GM21619 (cell line): ENCODE results near the gene NAT9.

Experiments
- ATAC-seq: cut with Tn5 transposase; IDR thresholded peaks from one replicate; pipeline ENCODE4 v1.9.1; 2021; ENCODE audit not compliant: unreplicated experiment

The NAT9 gene

DNA sequence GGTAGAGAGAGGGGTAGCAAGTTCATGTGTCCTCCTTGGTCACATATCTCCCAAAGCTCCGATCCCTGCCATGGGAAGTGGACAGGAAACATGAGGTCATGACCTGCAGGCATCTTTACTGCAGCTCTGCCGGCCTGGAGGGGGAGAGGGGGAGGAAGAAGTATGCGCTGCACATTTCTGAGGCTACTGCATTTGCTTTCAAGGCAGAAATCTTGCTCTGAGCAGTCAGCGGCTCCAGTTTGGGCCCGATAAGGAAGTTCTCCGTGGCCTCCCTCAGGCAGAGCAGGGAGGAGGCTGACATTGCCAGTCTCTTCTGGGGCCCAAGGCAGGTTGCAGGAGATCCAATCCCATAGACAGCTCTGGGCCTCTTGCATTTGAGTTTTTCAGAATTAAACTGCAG, 29.2 kb downstream of the NAT9 start:
- ATAC-seq: no peak

DNA sequence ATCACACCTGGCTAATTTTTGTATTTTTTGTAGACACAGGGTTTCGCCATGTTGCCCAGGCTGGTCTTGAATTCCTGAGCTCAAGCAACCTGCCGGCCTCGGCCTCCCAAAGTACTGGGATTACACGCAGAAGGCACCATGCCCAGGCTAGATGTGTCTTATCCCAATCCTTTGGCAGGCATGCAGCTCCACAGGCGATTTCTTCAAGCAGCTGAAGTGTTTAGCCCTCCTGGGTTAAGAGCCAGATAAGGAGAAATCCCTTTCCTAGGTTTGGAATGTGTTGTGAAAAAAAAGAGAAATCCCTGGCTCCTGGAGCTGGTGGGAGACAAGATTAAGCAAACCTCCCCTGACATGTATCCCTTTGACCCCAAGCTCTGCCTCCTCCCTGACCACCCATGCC, 29.8 kb downstream of the NAT9 start:
- no peak for ATAC-seq

DNA sequence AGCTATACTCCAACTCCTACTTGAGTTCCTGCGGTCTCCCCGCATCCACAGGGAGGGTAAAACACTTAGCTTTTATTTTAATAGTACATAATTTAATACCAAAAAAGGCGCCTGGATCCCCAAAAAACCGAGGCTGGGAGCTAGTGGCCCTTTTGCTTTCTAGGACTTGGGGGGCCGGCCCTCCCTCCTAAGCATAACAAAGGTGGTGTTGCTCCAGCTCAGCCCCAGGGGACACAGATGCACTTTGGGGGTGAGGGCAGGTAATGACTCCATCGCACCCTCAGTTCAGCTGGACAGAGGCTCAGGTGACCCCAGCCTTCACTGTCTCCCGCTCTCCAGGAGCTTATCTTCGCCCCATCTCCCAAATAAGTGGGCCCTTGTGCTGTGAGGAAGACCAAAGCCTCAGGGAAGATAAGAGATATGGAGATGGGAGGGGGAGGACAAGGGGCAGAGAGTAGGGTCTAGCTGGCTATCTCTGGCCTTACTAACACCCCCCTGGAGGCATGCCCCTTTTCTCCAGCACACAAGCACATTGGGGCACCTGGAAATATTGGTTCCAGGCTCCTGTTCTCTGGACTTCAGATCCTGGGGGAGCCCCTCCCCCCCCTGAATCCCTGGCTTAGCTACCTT, 30.5 kb downstream of the NAT9 start:
- no peak for ATAC-seq

DNA sequence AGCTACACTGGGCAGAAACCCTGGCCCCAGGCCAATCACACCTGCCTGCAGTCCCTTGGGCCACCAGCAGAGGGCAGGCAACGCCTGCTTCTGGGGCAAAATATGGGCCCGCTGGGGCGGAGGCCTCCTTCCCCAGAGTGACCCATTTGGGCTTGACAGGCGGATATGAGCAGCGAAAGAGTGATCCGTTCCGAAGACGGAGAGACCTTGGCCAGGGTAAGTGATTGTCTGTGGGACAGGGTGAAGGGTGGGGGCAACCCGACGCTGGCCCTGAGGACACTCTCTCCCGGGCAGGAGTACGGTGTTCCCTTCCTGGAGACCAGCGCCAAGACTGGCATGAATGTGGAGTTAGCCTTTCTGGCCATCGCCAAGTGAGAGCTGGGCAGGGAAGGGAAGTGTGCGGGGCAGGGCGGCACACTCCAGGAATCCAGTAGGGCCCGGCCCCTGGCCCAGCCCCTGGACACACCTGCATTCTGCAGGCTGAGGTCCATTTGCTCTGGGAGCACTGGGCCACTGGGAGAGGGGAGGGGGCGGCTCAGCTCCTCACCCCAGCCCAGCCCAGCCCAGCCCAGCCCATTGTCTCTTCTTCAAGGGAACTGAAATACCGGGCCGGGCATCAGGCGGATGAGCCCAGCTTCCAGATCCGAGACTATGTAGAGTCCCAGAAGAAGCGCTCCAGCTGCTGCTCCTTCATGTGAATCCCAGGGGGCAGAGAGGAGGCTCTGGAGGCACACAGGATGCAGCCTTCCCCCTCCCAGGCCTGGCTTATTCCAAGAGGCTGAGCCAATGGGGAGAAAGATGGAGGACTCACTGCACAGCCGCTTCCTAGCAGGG, 31.2 kb downstream of the NAT9 start:
- ATAC-seq: no peak

DNA sequence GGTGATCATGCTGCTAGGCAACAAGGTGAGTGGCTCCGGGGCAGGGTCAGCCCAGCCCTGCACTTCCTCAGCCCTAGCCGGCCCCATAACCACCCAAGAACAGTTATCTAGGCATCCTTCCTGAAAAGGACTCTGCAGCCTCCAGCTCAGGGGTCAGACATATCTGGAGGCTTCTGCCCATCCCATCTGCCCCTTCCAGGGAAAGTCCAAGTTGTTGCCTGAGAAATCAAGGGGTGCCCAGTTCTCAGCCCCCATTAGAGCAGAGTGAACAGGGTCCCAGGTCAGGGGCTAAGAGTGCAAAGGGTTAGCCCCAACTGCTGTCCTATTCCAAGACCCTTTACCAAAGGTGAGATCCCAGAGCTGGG, 31.8 kb downstream of the NAT9 start:
- no peak for ATAC-seq

DNA sequence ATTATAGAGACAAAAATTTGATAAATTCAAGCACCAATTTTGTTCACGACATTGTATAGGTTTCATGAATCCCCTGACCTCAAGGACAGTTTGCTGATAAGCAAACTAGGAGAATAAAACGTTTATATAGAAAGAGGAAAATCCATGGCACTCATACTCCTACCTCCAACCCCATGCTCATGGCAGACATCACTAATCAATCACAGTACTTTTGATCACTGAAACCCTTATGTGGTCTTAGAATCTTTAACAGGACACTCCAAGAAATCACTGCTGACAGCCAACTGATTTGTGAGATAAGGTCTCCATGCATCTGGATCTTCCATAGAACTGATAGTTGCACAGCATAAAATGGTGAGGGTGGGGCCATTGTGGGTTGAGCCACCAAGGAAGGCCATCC, 32.4 kb downstream of the NAT9 start:
- no peak for ATAC-seq

DNA sequence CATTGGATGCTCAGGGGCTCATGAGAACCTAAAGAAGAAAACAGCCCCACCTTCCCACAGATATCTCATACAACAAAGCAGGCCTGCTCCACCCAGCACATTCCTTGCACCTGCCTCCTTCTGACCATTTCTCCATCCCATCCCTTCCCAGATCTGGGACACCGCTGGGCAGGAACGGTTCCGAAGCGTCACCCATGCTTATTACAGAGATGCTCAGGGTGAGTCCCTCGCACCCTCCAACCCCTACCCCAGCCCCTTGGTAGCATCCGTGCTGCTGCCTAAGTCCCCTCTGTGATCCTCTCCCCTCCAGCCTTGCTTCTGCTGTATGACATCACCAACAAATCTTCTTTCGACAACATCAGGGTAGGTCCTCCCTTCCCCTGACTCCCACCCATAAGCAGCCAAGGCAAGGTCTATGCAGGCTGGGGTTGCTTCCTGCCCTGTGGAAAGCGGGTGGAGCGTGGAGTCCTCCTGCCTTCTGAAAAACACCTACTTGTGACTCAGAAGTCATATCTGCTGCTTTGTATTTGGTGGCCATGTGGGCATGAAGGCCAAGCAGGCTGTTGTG, 33.1 kb downstream of the NAT9 start:
- ATAC-seq: no peak

DNA sequence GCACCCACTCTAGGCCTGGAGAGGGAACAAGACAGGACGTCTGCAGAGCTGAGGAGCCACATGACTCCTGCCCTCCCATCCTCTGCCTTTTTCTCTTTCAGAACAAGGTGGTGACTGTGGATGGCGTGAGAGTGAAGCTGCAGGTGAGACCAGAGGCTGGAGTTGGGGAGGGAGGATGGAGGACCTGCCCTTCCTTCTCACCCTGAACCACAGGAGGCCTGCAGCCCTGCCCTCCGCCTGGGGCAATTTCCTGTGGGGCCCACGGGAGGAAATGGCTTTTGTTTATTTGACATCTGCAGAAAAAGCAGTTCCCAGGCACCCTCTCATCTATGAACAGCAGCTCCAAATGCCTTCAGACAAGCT, 34.0 kb downstream of the NAT9 start:
- ATAC-seq: peak; percentile 40

DNA sequence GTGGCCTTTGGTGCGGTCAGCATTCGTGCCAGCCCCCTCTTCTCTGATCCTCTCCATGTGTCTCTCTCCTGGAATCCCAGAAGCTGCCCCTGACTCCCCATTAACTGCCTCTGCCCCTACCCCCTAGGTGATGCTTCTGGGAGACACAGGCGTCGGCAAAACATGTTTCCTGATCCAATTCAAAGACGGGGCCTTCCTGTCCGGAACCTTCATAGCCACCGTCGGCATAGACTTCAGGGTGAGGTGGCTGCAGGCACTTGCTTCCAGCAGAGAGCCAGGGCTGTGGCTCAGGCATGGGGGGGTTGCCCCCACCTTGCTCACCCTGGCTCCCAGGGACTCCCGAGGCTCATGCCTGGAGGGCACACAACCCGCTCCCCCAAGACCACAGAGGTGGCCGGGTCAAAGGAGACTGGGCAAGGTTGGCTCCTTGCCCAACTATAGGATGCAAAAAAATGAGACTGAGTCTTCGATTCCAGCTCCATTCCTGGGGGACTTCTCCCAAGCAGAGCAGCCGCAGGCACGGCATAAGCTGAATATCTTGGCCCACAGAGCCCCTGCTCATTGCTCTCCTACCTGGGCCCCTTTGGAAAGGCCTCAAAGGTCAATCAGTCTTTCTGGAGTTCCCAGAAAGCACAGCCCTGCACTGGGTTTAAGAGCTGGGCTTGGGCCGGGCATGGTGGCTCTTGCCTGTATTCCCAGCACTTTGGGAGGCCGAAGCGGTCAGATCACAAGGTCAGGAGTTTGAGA, 35.3 kb downstream of the NAT9 start:
- ATAC-seq: no peak

DNA sequence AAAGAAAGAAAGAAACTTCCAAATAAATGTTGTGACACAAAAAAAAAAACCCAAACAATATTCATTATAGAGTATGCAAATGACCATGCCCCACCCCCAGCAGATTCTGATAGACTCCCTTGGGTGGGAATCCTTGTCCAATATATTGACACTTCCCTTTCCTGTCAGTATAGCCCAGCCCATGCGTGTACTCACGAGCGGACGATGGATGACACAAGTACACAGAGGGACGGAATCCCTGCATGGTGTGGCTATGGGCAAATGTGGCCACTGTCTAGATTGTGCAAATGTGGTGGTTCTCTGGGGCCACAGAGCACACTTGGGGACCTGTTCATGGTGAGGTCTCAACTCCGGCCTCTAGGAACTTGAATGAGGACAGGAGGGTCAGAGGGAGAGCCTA, 36.0 kb downstream of the NAT9 start:
- no peak for ATAC-seq

DNA sequence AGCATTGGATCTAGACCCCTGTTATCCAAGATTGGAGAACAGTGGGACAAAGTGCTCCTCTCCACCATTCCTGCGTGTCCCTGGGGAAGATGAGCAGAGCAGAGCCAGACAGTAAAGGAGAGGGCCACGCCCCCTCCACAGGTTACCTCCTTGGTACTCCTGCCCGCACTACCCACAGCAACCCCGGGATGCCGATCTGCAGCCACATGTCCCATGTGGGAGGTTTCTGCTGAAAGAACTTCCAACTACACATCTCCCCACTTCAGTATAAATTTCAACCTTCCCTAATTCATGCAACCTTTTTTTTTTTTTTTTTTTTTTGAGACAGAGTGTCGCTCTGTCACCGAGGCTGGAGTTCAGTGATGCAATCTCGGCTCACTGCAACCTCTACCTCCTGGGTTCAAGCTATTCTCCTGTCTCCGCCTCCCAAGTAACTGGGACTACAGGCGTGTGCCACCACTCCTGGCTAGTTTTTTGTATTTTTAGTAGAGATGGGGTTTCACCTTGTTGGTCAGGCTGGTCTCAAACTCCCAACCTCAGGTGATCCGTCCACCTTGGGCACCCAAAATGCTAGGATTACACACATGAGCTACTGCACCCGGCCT, 36.8 kb downstream of the NAT9 start:
- no peak for ATAC-seq

DNA sequence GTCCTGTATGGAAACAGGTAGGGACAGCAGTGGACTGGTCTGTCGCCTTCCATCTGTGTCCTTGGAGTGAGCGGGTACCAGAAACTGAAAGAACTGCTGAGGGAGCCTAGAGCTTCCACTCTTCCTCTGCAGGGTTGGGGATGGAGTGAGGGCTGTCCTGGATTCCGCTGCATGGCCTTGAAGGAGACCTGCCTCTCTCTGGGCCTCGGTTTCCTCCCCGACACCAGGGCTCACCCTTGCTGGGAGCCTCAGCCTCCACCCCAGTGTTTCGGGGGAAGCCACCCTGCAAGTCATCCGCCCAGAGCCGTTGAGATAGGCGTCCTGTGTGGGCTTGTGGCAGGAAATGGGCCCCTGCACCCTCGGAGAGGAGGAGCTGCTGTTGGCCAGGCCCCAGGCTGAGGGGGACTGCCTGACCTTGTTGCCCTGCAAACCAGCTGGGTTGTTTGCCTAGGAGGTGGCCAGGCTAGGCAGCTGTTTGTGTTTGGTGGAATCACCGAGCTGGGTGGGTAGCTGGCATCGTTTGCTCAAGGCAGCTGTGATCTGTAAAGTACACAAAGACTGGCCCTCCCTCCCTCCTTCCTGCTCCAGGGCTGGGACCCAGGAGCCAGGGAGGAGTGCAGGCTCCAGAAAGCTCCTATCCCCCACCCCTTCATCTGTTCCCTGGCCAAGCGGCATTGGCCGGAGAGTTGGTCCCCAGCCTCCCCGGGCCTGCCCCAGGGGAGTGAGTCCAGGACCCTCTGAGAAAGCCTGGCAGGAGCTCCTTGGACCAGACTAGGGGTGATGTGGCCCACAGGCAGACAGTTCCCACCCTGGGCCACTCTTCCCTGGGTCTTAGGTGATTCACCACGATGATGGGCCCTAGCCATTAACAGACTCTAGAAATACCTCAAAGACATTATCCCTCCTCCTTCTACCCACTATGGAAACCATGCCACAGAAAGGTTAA, 37.8 kb downstream of the NAT9 start:
- ATAC-seq: peak; percentile 51

DNA sequence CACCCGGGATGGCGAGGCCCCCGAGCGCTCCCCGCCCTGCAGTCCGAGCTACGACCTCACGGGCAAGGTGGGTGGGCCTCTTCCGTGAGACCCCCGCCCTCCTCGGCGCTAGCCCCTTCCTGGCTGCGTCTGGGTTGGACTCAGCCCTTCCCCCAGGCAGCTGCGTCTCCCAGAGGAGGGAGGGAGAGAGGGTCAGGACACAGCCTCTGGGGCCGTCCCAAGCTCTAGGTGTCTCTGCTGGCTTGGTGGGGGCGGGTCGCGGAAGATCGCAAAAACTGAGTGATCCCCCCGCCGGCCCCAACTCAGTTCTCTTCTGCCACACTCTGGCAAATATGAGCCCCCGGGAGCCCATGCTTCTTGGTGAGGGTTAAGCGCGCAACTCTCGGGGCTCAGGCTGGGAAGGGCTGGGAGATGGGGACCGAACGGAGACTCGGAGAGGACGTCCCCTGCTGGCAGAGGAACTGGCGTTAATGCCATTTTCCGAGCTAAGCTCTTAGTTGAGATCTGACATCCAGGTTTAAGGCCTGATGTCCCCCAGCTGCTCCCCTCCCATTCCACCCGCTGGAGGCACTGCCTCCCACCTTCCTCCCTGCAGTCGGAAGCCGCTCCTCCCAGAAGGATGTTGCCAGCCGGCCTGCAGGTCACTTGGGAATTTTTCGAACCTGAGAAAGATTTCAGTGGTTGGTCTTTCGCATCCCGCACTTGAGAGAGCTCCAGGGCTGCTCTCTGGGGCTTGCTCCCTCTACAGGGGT, 38.7 kb downstream of the NAT9 start:
- no peak for ATAC-seq

DNA sequence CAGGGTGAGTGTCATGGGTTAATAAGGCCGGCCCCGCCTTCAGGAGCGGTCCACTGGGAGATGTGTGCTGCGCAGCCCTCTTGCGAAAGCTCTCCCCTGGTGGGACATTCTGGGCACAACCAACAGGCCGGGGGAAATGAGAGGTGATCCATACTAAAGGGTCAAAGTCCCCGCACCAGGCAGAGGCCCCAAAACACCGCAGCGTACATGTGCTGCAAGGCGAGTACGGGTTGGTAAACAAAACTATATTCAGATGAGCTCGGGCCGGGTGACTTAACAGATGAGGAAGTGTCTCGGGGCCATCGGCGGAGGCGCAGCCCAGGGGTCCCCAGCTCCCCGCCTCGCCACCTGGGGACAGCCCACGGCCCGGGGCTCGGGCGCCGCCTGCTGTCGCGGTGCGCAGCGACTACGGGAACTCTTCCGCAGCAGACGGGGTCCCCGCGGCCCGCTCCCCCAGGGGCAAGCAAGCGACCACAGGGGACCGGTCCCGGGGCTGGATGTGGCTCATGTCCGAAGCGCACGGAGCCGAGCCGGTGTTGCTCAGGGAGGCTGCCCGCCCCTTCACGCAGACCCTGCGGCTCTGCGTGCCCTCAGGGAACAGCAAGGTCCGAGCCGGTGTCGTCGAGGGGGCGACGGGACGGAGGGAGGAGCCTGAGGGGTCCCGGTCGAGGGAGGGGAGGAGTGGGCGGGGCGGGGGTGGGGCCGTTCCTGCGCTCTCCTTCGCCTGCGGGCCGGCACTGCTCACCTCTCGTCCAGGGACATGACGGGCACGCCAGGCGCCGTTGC, 39.4 kb downstream of the NAT9 start, which contains the start of gene RAB37:
TSS of gene RAB37 (plus strand) at position 744 of the 786 bp plus-strand sequence. CDS start at position 761, 17 bp downstream.
- ATAC-seq: no peak

DNA sequence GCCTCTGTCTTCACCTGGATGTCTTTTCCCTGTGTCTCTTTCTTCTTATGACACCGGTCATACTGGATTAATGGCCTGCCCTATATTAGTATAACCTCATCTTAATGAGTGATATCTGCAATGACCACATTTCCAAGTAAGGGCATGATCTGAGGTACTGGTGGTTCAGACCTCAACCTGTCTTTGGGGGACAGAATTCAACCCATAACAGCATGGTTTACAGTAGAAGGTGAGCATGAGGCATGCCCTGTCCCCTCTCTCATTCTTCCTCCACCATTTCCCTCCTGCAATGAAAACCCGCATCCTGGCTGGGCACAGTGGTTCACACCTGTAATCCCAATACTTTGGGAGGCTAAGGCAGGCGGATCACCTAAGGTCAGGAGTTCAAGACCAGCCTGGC, 41.9 kb downstream of the NAT9 start:
- ATAC-seq: no peak

DNA sequence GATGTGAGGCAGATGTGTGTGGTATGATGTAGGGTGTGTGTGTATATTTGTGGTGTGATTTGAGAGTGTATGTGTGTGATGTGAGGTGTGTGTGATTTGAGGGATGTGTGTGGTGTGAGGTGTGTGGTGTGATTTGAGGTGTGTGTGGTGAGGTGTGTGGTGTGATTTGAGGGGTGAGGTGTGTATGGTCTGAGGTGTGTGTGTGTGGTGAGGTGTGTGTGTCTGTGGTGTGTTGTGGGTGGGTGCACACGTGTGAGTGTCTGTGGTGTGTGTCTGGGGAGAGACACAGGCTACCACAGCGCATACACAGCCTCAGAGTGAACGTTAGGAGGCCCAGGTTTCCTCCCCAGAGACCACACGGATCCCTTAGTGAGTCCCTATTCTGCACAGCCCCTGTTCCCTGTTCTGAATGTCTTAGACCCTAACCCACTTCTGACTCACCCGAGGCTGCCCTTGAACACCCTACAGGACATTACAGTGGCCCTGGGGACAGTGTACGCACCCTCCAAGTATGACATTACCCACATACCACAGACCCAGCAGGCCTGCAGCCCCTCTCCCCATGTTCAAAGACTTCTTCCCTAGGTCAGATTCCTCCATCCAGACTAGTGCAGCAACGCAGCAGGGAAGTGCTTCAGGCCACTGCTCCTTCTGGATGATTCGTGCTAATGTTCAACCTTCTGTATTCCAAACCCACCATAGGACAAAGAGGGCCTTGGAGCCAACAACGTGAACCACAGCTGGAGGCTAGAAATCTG, 42.6 kb downstream of the NAT9 start:
- no peak for ATAC-seq

DNA sequence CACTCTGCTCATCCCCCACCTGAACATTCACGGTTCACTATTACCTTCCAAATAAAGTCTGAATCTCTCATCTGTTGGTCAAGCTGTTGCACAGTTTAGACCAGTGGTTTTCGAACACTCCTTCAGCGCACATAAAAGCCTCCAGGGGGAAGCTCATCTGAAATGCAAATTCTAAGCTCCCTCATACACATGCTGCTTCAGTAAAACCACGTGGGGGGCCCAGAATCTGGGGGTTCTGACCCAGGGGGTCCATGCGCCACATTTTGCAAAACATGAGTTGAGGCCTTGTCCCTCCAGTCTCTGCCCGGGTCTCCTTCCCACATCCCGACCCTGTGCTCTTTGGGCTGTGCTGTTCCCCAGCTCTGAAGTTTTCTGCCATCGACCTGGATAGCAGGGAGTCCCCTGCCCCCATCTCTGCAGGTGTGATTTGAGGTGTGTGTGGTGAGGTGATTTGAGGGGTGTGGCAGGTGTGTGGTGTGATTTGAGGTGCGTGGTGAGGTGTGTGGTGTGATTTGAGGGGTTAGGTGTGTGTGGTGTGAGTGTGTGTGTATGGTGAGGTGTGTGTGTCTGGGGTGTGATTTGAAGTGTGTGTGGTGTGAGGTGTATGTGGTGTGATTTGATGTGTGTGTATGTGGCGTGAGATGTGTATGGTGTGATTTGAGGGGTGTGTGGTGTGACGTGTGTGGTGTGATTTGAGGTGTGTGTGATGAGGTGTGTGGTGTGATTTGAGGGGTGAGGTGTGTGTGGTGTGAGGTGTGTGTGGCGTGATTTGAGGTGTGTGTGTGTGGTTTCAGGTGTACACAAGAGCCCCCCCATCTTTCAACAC, 43.9 kb downstream of the NAT9 start:
- ATAC-seq: no peak
